ENCODE measurements around the gene PINLYP. TPM values are rescaled to one million over a fixed set of nuclear protein-coding genes. Genes with fewer than 3 reads are reported as not detected.

Gene PINLYP
- total RNA-seq, 1 experiment from 2014 or later: not detected

- BruUV-seq (replicated peaks): no TSS peak
These were observed 50.4 kb downstream of the PINLYP start for GRCh38 chr19:43625918-43626579.

GRCh38 chr19:43626838-43627237, 51.2 kb downstream of the PINLYP start:
- Mint-ChIP-seq H3K36me3 (ENCODE audit: insufficient read depth, unreplicated experiment) (peaks cover 7% of the 10 kb centered on the region), H3K27ac (ENCODE audit: unreplicated experiment) (no peak overlapping the region), H3K9me3 (ENCODE audit: unreplicated experiment) (no peaks in the 10 kb centered on the region), H3K4me1 (ENCODE audit: low read depth, unreplicated experiment) (no peaks in the 10 kb centered on the region), H3K4me3 (ENCODE audit: unreplicated experiment) (no peak overlapping the region), H3K27me3 (ENCODE audit: insufficient read depth, unreplicated experiment) (no peaks in the 10 kb centered on the region)
- Histone ChIP-seq H3K36me3 (ENCODE audit: control insufficient read depth, insufficient read depth, low read length) (no peaks in the 10 kb centered on the region), H3K4me1 (no peaks in the 10 kb centered on the region), H3K4me3 (ENCODE audit: low read depth, low read length) (no peak overlapping the region), H3K9me3 (no peaks in the 10 kb centered on the region), H3K27me3 (replicated peaks; ENCODE audit: control insufficient read depth, insufficient read depth, low read length) (no peaks in the 10 kb centered on the region)
- no peak for TF ChIP-seq CTCF (IDR thresholded peaks at IDR 0.05; ENCODE audit: insufficient read depth in 1 of 2, low read depth in 1 of 2, low read length in 1 of 2, severe bottlenecking in 1 of 2, unreplicated experiment in 1 of 2)
- BruUV-seq (replicated peaks): no TSS peak
- ChIA-PET CTCF (no interaction called here), POLR2A (no interaction called here)
- no peak for DNase-seq
- intact Hi-C loops (cut with micrococcal nuclease; ENCODE audit: unreplicated experiment): no loop called here

More at GRCh38 chr19:43625918-43626579, 50.4 kb downstream of the PINLYP start:
- H3K4me3 ChIP-seq (ENCODE audit: low read depth, low read length): no peak overlapping the region
- no peaks in the 10 kb centered on the region for H3K27me3 ChIP-seq (replicated peaks; ENCODE audit: control insufficient read depth, insufficient read depth, low read length)
- Mint-ChIP-seq H3K9me3 (ENCODE audit: unreplicated experiment) (no peaks in the 10 kb centered on the region), H3K36me3 (ENCODE audit: insufficient read depth, unreplicated experiment) (peaks cover 7% of the 10 kb centered on the region), H3K27ac (ENCODE audit: unreplicated experiment) (no peak overlapping the region), H3K27me3 (ENCODE audit: insufficient read depth, unreplicated experiment) (no peaks in the 10 kb centered on the region), H3K4me3 (ENCODE audit: unreplicated experiment) (no peak overlapping the region), H3K4me1 (ENCODE audit: low read depth, unreplicated experiment) (no peaks in the 10 kb centered on the region)
- POLR2A ChIA-PET: no interaction called here
- CTCF ChIA-PET: no interaction called here
- H3K36me3 ChIP-seq (ENCODE audit: control insufficient read depth, insufficient read depth, low read length): no peaks in the 10 kb centered on the region
- H3K9me3 ChIP-seq: no peaks in the 10 kb centered on the region
- TF ChIP-seq CTCF (IDR thresholded peaks at IDR 0.05; ENCODE audit: insufficient read depth in 1 of 2, low read depth in 1 of 2, low read length in 1 of 2, severe bottlenecking in 1 of 2, unreplicated experiment in 1 of 2): no peak
- no peak for DNase-seq
- no peaks in the 10 kb centered on the region for H3K4me1 ChIP-seq
- intact Hi-C loops (cut with micrococcal nuclease; ENCODE audit: unreplicated experiment): no loop called here

DNA sequence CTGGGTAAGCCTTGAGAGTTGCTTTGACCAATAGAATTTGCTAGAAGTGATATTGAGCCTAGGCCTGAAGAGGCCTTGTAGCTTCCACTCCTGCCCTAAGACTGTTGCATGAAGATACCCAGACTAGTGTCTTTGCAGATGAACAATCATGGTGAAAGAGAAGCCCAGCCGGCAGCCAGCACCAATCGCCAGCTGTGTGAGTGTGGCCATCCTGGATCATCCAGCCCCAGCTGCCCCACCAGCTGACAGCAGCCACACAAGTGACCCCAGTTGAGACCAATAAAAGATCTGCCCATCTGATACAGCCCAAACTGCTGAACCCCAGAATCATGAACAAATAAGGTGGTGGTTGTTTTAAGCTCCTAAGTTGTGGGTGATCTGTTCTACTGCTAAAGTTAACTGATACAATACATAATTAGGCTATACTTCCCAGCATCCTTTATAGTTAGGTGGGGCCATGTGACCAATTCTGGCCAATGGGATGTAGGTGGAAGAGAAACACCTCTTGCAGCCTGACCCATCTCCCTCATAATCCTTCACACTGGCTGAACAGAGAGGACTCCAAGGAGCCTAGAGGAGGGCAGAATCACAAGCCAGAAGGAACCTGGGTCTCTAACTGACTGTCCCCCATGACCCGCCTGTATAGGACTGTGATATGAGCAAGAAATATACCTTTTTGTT, 53.2 kb downstream of the PINLYP start:
- no peak for DNase-seq
- peaks cover 6% of the 10 kb centered on the region for H3K36me3 Mint-ChIP-seq (ENCODE audit: insufficient read depth, unreplicated experiment)
- H3K9me3 ChIP-seq: no peaks in the 10 kb centered on the region
- BruUV-seq (replicated peaks): no TSS peak
- TF ChIP-seq CTCF (IDR thresholded peaks at IDR 0.05; ENCODE audit: insufficient read depth in 1 of 2, low read depth in 1 of 2, low read length in 1 of 2, severe bottlenecking in 1 of 2, unreplicated experiment in 1 of 2): no peak
- no peaks in the 10 kb centered on the region for H3K27me3 ChIP-seq (replicated peaks; ENCODE audit: control insufficient read depth, insufficient read depth, low read length)
- no peak overlapping the region for H3K4me3 Mint-ChIP-seq (ENCODE audit: unreplicated experiment)
- ChIA-PET CTCF (interaction anchor here (0.6 kb wide), 1 partner anchor 85 kb away, joined by 4 read pairs; no protein-coding TSS in a partner anchor), POLR2A (no interaction called here)
- H3K27ac Mint-ChIP-seq (ENCODE audit: unreplicated experiment): no peak overlapping the region
- H3K27me3 Mint-ChIP-seq (ENCODE audit: insufficient read depth, unreplicated experiment): no peaks in the 10 kb centered on the region
- H3K9me3 Mint-ChIP-seq (ENCODE audit: unreplicated experiment): no peaks in the 10 kb centered on the region
- intact Hi-C loops (cut with micrococcal nuclease; ENCODE audit: unreplicated experiment): no loop called here
- H3K4me1 ChIP-seq: no peaks in the 10 kb centered on the region
- H3K4me1 Mint-ChIP-seq (ENCODE audit: low read depth, unreplicated experiment): no peaks in the 10 kb centered on the region
- no peaks in the 10 kb centered on the region for H3K36me3 ChIP-seq (ENCODE audit: control insufficient read depth, insufficient read depth, low read length)
- no peak overlapping the region for H3K4me3 ChIP-seq (ENCODE audit: low read depth, low read length)

Measured in Caco-2 (cell line).